NCI-H82 treated with DMSO at 0.1 percent for 48 hours (cell line): Measurements from ENCODE around the gene PARP8.
"Not testable (repeated sequence)": the region's sequence is repeated elsewhere in the genome, so short reads cannot be mapped to it uniquely, and the experiment has no call there.

ENCODE experiments used
- DNase-seq: peaks from one replicate; lab custom pipeline; 2025; ENCODE audit not compliant: unreplicated experiment; lab: John Stamatoyannopoulos, UW

Gene PARP8

GRCh38 chr5:50684721-50685120, 18.3 kb downstream of the PARP8 start:
- DNase-seq, result no peak

DNA sequence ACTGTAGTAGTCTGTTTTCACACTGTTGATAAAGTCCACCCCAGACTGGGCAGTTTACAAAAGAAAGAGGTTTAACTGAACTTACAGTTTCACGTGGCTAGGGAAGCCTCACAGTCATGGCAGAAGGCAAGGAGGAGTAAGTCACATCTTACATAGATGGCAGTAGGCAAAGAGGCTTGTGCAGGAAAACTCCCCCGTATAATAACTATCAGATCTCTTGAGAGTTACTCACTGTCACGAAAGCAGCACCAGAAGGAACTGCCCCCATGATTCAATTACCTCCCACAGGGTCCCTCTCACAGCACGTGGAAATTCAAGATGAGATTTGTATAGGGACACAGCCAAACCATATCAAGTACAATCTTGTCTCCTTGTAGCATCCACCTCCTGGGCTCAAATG, 21.1 kb downstream of the PARP8 start:
- no peak for DNase-seq

GRCh38 chr5:50691399-50692016, 25.1 kb downstream of the PARP8 start:
- no peak for DNase-seq

- DNase-seq, result no peak
These were observed 27.7 kb downstream of the PARP8 start for GRCh38 chr5:50694027-50694590.

- not testable (repeated sequence) for DNase-seq
These were observed 28.2 kb downstream of the PARP8 start for GRCh38 chr5:50694626-50695025.

- DNase-seq, result no peak
These were observed 31.3 kb downstream of the PARP8 start for GRCh38 chr5:50697739-50698138.

DNA sequence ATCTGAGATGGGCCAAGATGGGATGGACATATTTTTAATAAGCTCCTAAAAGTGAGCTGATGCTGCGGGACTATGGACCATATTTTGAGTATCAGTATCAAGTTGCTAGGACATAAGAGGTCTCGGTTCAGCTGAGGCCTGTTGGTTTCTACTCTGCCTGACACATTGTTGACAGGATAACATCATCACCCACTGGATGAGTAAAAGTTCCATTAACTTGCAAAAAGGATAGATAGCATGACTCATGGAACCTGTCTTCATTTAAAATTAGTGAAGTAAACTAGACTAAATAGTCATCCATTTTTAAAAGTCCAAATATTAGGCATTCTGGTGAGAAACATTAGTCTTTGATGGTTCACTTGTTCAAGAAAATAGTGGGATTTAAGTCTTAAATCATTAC, 33.3 kb downstream of the PARP8 start:
- no peak for DNase-seq

- no peak for DNase-seq
These were observed 34.3 kb downstream of the PARP8 start for GRCh38 chr5:50700706-50701105.

DNA sequence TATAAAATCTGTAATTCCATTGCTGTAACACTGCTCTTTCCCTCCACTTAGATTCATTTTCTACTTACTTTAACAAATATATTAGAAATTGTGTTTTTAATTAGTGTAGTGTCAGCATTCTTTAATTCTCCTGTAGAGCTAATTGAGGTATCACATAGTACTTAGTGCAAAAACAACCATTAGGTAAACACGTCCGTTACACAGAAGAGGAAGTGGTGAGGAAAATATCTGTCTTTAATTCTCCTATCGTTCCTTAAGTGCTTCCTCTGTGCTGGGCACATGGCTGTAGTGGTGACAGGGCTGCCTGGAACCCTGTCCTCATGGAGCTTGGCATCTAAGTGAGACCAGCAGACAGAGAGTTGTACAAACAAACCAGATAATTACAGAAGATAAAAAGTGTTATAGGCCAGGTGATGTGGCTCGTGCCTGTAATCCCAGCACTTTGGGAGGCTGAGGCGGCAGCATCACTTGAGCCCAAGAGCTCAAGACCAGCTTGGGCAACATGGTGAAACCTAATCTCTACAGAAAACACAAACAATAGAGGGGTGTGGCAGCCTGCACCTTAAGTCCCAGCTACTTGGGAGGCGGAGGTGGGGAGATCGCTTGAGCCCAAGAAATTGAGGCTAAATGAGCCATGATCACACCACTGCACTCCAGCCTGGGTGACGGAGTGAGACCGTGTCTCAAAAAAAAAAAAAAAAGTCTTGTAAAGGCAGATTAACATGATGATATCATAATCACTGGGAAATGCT, 36.4 kb downstream of the PARP8 start:
- DNase-seq, result no peak

DNA sequence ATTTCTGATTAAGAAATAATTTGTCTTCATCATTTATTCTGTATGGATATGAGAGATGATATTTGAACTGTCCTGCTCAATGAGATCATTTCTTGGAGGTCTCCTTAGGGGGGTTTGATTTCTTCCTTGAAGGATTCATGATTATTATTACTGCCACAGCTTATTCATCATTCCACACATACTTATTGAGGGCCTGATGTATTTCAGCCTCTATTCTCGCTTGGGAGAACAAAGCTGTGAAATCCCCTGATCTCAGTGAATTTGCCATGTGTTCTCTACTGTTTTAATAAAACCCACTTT, 36.9 kb downstream of the PARP8 start:
- DNase-seq, result no peak

- DNase-seq, result no peak
These were observed 38.3 kb downstream of the PARP8 start for GRCh38 chr5:50704730-50705129.

DNA sequence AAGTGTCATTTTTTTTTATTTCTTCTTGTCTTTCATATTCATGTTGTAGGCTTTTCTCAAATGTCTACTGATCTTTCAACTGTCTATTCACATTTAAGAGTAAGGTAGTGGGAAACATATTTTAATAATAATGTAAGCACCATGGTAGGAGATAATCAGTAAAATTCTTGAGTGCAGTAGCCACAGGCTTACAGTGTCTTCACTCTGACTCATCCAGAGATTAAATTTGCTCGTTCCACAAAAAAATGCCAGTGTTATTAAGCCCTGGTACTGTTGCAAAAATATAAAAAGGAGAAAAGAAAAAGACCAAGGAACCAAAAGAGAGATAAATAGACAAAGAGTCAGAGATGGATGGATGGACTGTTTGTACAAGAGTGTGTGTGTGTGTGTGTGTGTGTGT, 43.0 kb downstream of the PARP8 start:
- DNase-seq, result no peak

- no peak for DNase-seq
These were observed 44.4 kb downstream of the PARP8 start for GRCh38 chr5:50710838-50711237.

- DNase-seq, result no peak
These were observed 44.8 kb downstream of the PARP8 start for GRCh38 chr5:50711280-50711679.

DNA sequence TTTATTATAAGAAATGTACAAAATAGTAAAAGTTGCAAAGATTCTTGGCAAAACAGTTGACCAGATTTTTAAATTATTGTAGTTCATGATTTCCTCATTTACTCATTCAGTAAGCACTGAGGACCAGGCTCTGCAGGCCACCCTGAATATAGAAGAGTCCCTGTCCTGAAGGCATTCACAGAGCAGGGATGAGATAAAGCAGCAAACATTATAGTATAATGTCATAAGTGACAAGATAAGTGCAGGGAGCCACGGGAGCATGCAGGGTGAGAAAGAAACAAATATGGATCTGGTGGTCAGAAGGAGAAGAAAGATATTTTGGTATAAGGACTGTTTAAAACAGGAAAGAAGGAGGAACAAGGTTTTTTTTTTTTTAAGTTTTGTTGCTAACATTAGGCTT, 46.0 kb downstream of the PARP8 start:
- no peak for DNase-seq

DNA sequence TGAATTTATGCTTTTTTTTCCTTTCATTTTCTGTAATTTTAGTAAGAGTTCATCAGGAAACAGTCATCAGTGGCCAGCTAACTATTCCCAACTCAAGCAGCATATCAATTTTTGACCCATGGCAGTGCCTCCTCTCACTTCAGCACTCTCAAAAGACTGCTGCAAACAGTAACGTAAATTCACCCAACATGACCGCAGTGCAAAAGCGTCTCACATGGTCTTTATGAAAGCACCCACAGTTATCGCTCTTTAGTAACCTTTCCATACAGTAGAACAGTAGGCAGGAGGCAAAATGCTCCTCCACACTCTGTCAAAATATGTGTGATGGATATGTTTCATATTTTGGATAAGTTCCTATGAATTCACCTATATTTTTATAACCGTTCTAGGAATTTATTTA, 48.6 kb downstream of the PARP8 start:
- DNase-seq, result no peak

- DNase-seq, result no peak
These were observed 49.7 kb downstream of the PARP8 start for GRCh38 chr5:50716134-50716533.

DNA sequence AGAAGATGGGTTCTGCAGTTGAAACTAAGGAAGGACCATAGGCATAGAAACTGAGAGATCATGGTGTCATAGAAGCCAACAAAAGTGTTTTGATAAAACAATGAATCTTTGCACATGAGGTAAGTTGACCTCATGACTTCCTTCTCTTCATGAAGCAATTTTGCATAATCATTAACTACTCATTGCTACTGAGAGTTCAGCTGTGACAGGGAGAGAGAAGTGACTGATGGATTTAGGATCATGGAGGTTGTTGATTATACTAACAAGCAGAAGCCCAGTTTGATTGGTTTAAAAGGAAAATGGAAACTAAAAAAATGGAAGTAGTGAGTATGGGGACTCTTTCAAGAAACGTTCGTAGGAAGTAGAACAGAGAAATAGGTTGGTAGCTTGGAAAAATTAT, 51.2 kb downstream of the PARP8 start:
- DNase-seq, result no peak

- DNase-seq, result no peak
These were observed 53.7 kb downstream of the PARP8 start for GRCh38 chr5:50720061-50720710.

GRCh38 chr5:50722223-50722622, 55.8 kb downstream of the PARP8 start:
- no peak for DNase-seq

GRCh38 chr5:50724262-50724661, 57.8 kb downstream of the PARP8 start:
- DNase-seq, result no peak

- no peak for DNase-seq
These were observed 59.5 kb downstream of the PARP8 start for GRCh38 chr5:50725800-50726474.
